Duodenal mucosa (tissue), 2 donors: Measurements from ENCODE around the gene ADGRG6.

ENCODE experiments used
- H3K27ac ChIP-seq: one replicate; pipeline ENCODE4 v1.7.0; 2013; ENCODE audit warnings: low read depth, low read length
- H3K27me3 ChIP-seq, 2 donors: one replicate each; pipeline ENCODE4 v1.7.0; 2013; ENCODE audit warnings: low read length in 2 of 2, control low read depth in 1 of 2; ENCODE audit not compliant: insufficient read depth in 2 of 2, control insufficient read depth in 1 of 2
- H3K36me3 ChIP-seq, 2 donors: one replicate each; pipeline ENCODE4 v1.7.0; 2013; ENCODE audit warnings: low read length in 2 of 2, control low read depth in 1 of 2; ENCODE audit not compliant: insufficient read depth in 2 of 2, control insufficient read depth in 1 of 2
- H3K4me1 ChIP-seq, 2 donors: one replicate each; pipeline ENCODE4 v1.7.0; 2013; ENCODE audit warnings: low read length in 2 of 2, control low read depth in 1 of 2; ENCODE audit not compliant: insufficient read depth in 2 of 2, control insufficient read depth in 1 of 2
- H3K4me3 ChIP-seq, 2 donors: one replicate each; pipeline ENCODE4 v1.7.0; 2013; ENCODE audit warnings: low read length in 2 of 2, low read depth in 1 of 2
- H3K9ac ChIP-seq, 2 donors: one replicate each; pipeline ENCODE4 v1.7.0; 2013; ENCODE audit warnings: low read length in 2 of 2, low read depth in 1 of 2
- H3K9me3 ChIP-seq, 2 donors: one replicate each; pipeline ENCODE4 v1.7.0; 2013; ENCODE audit warnings: low read length in 2 of 2, control low read depth in 1 of 2; ENCODE audit not compliant: control insufficient read depth in 1 of 2

Gene ADGRG6

GRCh38 chr6:142462260-142462659, 160.5 kb downstream of the ADGRG6 start:
- Histone ChIP-seq H3K9ac (no peak overlapping the region), H3K4me3 (no peak overlapping the region), H3K27me3 (no peaks in the 10 kb centered on the region), H3K27ac (no peak overlapping the region), H3K4me1 (no peaks in the 10 kb centered on the region), H3K36me3 (no peaks in the 10 kb centered on the region), H3K9me3 (peaks cover 0 to 7% of the 10 kb centered on the region in 2 donors)

- Histone ChIP-seq H3K9me3 (peaks cover 0 to 9% of the 10 kb centered on the region in 2 donors), H3K4me1 (no peaks in the 10 kb centered on the region), H3K4me3 (no peak overlapping the region), H3K27ac (no peak overlapping the region), H3K27me3 (no peaks in the 10 kb centered on the region), H3K9ac (no peak overlapping the region), H3K36me3 (no peaks in the 10 kb centered on the region)
Measured at GRCh38 chr6:142463988-142464387, 162.2 kb downstream of the ADGRG6 start.

GRCh38 chr6:142469220-142469619, 167.4 kb downstream of the ADGRG6 start:
- Histone ChIP-seq H3K9me3 (peaks cover 0 to 2% of the 10 kb centered on the region in 2 donors), H3K4me1 (no peaks in the 10 kb centered on the region), H3K4me3 (no peak overlapping the region), H3K36me3 (no peaks in the 10 kb centered on the region), H3K27ac (no peak overlapping the region), H3K9ac (no peak overlapping the region), H3K27me3 (no peaks in the 10 kb centered on the region)

- Histone ChIP-seq H3K36me3 (no peaks in the 10 kb centered on the region), H3K9me3 (peaks cover 0 to 2% of the 10 kb centered on the region in 2 donors), H3K27me3 (no peaks in the 10 kb centered on the region), H3K27ac (no peak overlapping the region), H3K4me1 (no peaks in the 10 kb centered on the region), H3K4me3 (no peak overlapping the region), H3K9ac (no peak overlapping the region)
Measured at GRCh38 chr6:142470421-142470820, 168.6 kb downstream of the ADGRG6 start.

- Histone ChIP-seq H3K27me3 (no peaks in the 10 kb centered on the region), H3K27ac (no peak overlapping the region), H3K9ac (no peak overlapping the region), H3K9me3 (no peaks in the 10 kb centered on the region), H3K4me3 (no peak overlapping the region), H3K4me1 (no peaks in the 10 kb centered on the region), H3K36me3 (no peaks in the 10 kb centered on the region)
Measured at GRCh38 chr6:142474531-142475289, 172.9 kb downstream of the ADGRG6 start.

- no peaks in the 10 kb centered on the region for H3K36me3 ChIP-seq
- H3K9ac ChIP-seq = no peak overlapping the region
- H3K27ac ChIP-seq = no peak overlapping the region
- H3K27me3 ChIP-seq = no peaks in the 10 kb centered on the region
- no peaks in the 10 kb centered on the region for H3K4me1 ChIP-seq
- H3K4me3 ChIP-seq = no peak overlapping the region
- no peaks in the 10 kb centered on the region for H3K9me3 ChIP-seq
Measured at GRCh38 chr6:142476452-142476851, 174.6 kb downstream of the ADGRG6 start.

GRCh38 chr6:142478117-142478516, 176.3 kb downstream of the ADGRG6 start:
- peaks cover 0 to 4% of the 10 kb centered on the region in 2 donors for H3K27me3 ChIP-seq
- no peak overlapping the region for H3K4me3 ChIP-seq
- H3K9ac ChIP-seq = no peak overlapping the region
- no peak overlapping the region for H3K27ac ChIP-seq
- no peaks in the 10 kb centered on the region for H3K9me3 ChIP-seq
- no peaks in the 10 kb centered on the region for H3K36me3 ChIP-seq
- no peaks in the 10 kb centered on the region for H3K4me1 ChIP-seq

GRCh38 chr6:142481466-142481865, 179.7 kb downstream of the ADGRG6 start:
- H3K4me1 ChIP-seq = no peaks in the 10 kb centered on the region
- H3K4me3 ChIP-seq = no peak overlapping the region
- H3K9ac ChIP-seq = no peak overlapping the region
- no peaks in the 10 kb centered on the region for H3K36me3 ChIP-seq
- peaks cover 0 to 4% of the 10 kb centered on the region in 2 donors for H3K27me3 ChIP-seq
- no peaks in the 10 kb centered on the region for H3K9me3 ChIP-seq
- H3K27ac ChIP-seq = no peak overlapping the region

- H3K27me3 ChIP-seq = peaks cover 0 to 4% of the 10 kb centered on the region in 2 donors
- no peak overlapping the region for H3K9ac ChIP-seq
- no peak overlapping the region for H3K4me3 ChIP-seq
- no peaks in the 10 kb centered on the region for H3K9me3 ChIP-seq
- no peak overlapping the region for H3K27ac ChIP-seq
- H3K4me1 ChIP-seq = no peaks in the 10 kb centered on the region
- H3K36me3 ChIP-seq = no peaks in the 10 kb centered on the region
Measured at GRCh38 chr6:142482249-142482648, 180.4 kb downstream of the ADGRG6 start.

GRCh38 chr6:142482974-142483373, 181.2 kb downstream of the ADGRG6 start:
- Histone ChIP-seq H3K27ac (no peak overlapping the region), H3K4me3 (no peak overlapping the region), H3K27me3 (peaks cover 0 to 4% of the 10 kb centered on the region in 2 donors), H3K9ac (no peak overlapping the region), H3K9me3 (no peaks in the 10 kb centered on the region), H3K36me3 (no peaks in the 10 kb centered on the region), H3K4me1 (no peaks in the 10 kb centered on the region)
